ENCODE measurements around the gene HTRA3.
"Not testable (repeated sequence)": the region's sequence is repeated elsewhere in the genome, so short reads cannot be mapped to it uniquely, and the experiment has no call there.

The HTRA3 gene

GRCh38 chr4:8342651-8343261 lies 73.2 kb downstream of the HTRA3 start:
- no peak for DNase-seq (ENCODE audit: low read depth in 3 of 3)

- no peak for DNase-seq (ENCODE audit: low read depth in 3 of 3)
Measured at GRCh38 chr4:8343262-8343966, 73.9 kb downstream of the HTRA3 start.

- no peak for DNase-seq (ENCODE audit: low read depth in 3 of 3)
Measured at GRCh38 chr4:8343967-8344331, 74.4 kb downstream of the HTRA3 start.

DNA sequence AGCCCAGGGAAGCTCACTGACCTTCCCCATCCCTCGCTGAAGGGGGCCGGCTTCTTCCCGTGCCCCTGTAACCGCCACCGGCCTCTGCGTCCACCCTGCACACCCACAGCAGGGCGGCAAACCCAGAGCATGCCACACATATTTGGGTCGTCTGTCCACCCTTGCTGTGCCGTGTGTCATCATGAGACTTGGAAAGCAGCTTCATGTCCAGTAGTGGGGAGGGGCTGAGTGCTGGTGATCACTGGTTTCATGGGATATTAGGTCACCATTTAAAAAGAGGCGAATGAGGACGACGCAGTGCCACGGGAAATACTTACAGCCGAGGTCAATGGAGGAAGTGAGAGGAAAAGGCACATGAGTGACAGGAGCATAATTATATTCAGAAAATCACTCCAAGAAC lies 74.8 kb downstream of the HTRA3 start:
- DNase-seq (ENCODE audit: low read depth in 3 of 3), result no peak

GRCh38 chr4:8345053-8345945 lies 75.7 kb downstream of the HTRA3 start:
- DNase-seq (ENCODE audit: low read depth in 3 of 3), result no peak

GRCh38 chr4:8345946-8346814 lies 76.6 kb downstream of the HTRA3 start:
- DNase-seq (ENCODE audit: low read depth in 3 of 3), result no peak

DNA sequence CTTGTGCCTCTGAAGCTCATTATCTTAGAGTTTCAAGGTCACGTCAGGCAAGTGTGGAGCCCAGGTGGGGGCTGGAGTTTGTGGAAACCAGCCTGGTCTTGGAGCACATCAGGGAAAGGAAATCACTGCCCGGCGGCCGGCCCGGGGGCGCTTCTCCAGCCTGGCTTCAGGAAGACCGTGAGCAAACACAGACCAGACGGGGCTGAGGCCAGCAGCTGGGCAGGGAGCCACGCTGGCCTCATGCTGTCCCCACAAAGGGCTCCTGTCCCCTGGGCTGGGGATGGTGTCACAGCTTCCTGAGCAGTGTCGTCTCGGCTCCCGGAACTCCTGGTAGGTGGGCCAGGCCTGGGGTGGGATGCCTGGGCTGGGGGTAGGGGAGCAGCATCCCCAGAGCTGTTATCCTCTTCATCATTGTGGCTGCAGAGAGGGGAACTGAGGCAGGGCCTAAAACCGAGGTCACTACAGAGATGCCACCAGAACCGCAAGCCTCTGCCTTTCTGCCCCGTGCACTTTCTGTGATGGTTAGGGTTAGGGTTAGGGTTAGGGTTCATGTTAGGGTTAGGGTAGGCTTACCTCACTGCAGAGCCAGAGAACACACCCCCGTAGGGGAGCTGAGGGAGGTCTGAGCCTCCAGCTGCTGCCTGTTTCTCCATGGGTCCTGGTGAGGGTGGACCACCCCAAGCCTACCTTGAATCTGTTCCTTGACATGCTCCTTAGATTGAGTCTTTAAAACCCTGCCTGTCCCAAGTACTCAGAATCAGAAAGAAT lies 77.5 kb downstream of the HTRA3 start:
- DNase-seq (ENCODE audit: low read depth in 3 of 3), result no peak

DNA sequence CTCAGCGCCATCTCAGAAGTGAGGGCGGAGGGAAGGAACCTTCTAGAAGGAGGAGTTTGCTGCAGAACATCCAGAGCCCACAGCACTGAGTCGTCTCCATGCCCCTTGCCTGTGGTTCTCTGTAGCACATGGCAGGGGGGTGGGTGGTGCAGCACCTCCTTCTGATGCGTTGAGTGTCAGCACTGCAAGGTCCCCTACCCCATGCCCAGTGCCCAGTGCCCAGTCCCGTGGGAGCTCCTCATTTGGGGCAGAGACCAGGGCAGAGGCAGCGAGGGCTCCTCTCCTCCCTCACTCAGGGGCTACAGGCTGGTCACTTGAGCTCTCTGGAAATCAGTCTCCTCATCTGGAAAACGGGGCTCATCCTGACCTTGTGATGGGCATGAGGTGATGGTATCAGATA lies 78.1 kb downstream of the HTRA3 start:
- DNase-seq (ENCODE audit: low read depth in 3 of 3), result no peak

- DNase-seq (ENCODE audit: low read depth in 3 of 3), result no peak
Measured at GRCh38 chr4:8348071-8348470, 78.5 kb downstream of the HTRA3 start.

DNA sequence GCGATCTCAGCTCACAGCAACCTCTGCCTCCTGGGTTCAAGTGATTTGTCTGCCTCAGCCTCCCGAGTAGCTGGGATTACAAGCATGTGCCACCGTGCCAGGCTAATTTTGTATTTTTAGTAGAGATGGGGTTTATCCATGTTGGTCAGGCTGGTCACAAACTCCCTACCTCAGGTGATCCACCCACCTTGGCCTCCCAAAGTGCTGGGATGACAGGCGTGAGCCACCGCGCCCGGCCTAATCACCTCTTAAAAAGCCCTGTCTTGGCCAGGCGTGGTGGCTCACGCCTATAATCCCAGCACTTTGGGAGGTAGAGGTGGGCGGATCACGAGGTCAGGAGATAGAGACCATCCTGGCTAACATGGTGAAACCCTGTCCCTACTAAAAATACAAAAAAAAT lies 79.7 kb downstream of the HTRA3 start:
- DNase-seq (ENCODE audit: low read depth in 3 of 3), result not testable (repeated sequence)

- DNase-seq (ENCODE audit: low read depth in 3 of 3), result no peak
Measured at GRCh38 chr4:8349664-8350236, 80.2 kb downstream of the HTRA3 start.

DNA sequence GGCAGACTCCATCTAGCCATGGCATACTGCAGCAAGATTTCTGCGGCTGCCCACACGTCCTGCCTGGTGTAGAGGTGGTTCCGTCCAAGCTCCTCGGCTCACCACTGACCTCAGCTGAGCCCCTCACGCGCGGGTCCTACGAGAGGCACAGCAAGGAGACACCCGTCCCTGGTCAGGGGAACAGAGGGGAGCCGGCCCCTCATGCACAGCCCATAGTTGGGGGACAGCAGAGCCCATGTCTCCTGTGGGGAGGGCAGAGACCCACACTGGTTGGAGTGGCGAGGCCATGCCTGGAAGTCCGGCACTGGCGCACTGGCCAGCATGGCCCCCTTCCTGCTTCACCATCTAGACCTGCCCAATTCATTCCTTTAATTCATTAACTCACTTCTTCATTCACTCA lies 80.8 kb downstream of the HTRA3 start:
- no peak for DNase-seq (ENCODE audit: low read depth in 3 of 3)

- no peak for DNase-seq (ENCODE audit: low read depth in 3 of 3)
Measured at GRCh38 chr4:8350841-8351461, 81.4 kb downstream of the HTRA3 start.

GRCh38 chr4:8351931-8352367 lies 82.4 kb downstream of the HTRA3 start:
- no peak for DNase-seq (ENCODE audit: low read depth in 3 of 3)

DNA sequence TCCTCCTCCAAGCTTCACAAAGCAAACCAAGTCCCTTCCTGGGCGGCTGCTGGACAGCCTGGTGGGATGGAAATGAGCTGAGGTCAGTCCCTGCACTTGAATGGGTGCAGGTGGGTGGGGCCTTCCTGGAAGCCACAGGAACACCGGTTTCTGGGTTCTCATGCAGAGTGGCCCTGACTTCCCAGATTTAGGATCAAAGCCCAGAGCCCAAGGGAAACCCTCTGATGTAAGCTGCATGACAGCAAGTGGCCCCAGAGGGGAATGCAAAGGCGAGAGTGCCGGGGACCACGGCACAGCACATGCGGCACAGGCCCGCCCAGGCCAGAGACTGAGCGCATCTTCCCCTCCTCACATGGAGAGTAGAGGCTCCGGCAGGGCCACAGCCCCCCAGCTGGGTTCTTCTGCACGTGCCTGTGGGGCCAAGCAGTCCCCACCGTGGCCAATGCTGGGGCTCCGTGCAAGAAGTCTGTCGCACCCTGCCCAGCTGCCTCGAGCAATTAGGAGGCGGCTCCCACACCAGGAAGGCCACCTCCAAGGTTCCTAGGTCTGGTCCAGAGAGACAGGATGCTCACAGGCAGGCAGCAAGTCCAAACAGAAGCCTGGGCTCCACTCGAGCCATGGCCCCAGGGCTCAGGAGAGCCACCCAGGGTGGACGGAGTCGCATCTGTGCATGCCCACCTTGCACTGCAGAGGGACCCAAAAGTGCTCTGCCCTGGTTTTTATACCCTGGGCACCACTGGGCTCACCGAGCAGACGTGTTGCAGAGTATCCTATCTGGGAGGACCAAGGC lies 83.0 kb downstream of the HTRA3 start:
- no peak for DNase-seq (ENCODE audit: low read depth in 3 of 3)

DNA sequence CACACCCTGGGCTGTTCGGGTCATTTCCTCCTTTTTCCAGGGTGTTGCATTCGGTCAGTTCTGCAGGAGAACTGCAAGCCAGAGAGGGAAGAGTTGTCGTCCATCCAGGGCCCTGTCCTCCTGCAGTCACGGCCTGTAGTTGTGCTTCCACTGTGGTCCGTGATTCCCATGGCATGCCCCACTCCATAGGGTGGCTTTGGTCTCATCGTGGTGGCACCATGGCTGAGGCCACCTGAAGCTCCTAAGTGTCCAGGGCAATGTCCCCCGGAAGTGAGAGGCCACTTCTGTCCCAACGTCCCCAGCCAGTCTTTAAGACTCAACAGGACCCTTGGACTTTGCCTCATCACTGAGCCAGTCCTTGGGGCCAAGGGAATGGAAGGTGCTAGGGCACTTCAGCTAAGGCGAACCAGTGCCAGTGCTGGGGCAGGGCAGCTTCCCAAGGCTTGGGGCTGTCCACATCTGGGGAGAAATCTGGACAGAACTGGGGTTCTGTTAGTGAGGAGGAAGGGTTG lies 83.7 kb downstream of the HTRA3 start:
- DNase-seq (ENCODE audit: low read depth in 3 of 3), result no peak

DNA sequence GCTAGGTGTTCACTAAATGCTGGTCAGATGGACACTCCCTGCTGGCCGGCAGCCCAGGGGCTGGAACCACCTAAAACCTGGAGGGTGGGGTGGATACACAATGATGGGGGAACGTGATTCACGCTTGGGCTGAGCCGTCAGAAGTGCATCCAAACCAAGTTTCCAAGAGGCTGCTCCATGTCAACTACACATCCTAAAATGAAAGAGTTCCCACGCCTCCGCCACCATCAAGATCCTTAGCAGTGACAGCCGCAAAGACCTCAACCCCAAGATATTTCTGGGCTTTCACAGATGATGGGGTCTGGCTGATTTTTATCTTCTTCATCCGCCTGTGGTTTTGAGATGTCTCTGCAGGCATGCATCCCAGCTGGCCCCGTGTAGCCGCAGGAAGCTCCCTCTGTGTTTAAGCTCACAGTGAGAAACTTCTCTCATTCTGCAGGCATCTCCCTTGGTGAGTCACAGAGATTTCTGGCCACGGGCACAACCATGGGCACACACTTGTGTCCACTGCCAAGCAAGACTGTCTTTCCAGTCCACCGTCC lies 84.4 kb downstream of the HTRA3 start:
- DNase-seq (ENCODE audit: low read depth in 3 of 3), result no peak

DNA sequence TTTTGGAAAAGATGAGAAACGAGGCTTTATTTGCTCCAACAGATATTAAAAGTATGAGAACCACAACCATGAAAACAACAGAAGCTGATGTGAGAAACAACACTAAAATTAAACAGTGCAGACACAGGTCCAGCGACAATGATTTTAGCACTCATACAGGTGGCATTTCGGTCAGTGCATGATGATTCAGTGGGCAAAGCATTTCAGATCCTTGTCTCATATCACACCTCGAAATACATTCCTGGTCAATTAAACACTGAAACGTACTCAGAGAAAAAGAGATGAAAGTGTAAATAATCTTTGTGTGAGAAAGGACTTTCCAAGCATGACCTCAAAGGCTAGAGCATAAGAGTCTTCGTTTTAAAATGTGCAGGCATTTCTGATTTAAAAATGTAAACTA lies 85.8 kb downstream of the HTRA3 start:
- DNase-seq (ENCODE audit: low read depth in 3 of 3), result no peak
